Trophoblast cell (in vitro differentiated cells and primary cell): ENCODE data around the gene GUCY2D.

Experiments
- DNase-seq, 2 donors: peaks; one replicate each; pipeline ENCODE4 v3.0.0-alpha.2; 2016
- H2AFZ ChIP-seq: 2 replicates; pipeline ENCODE4 v1.6.1; 2013; ENCODE audit warnings: low read length, moderate library complexity, mild to moderate bottlenecking; ENCODE audit not compliant: insufficient read depth, poor library complexity
- H2AK5ac ChIP-seq: 2 replicates; pipeline ENCODE4 v1.6.1; 2013; ENCODE audit warnings: mild to moderate bottlenecking, low read length
- H2BK120ac ChIP-seq: 2 replicates; pipeline ENCODE4 v1.6.1; 2013; ENCODE audit warnings: low read length, mild to moderate bottlenecking, moderate library complexity; ENCODE audit not compliant: insufficient read depth, poor library complexity
- H2BK12ac ChIP-seq: 2 replicates; pipeline ENCODE4 v1.6.1; 2013; ENCODE audit warnings: mild to moderate bottlenecking, low read length, moderate library complexity
- H2BK5ac ChIP-seq: 2 replicates; pipeline ENCODE4 v1.6.1; 2013; ENCODE audit warnings: low read length, low read depth, moderate library complexity, mild to moderate bottlenecking; ENCODE audit not compliant: poor library complexity
- H3K14ac ChIP-seq: 2 replicates; pipeline ENCODE4 v1.6.1; 2013; ENCODE audit warnings: mild to moderate bottlenecking, low read length
- H3K18ac ChIP-seq: 2 replicates; pipeline ENCODE4 v1.6.1; 2013; ENCODE audit warnings: mild to moderate bottlenecking, low read length
- H3K23ac ChIP-seq: 2 replicates; pipeline ENCODE4 v1.6.1; 2013; ENCODE audit warnings: low read length
- H3K27ac ChIP-seq: 2 replicates; pipeline ENCODE4 v1.5.1; 2013; ENCODE audit warnings: low read depth, mild to moderate bottlenecking, inconsistent platforms, low read length, moderate library complexity
- H3K27me3 ChIP-seq: 2 replicates; pipeline ENCODE4 v1.6.1; 2013; ENCODE audit warnings: inconsistent platforms, mild to moderate bottlenecking, low read length, moderate library complexity; ENCODE audit not compliant: insufficient read depth
- H3K36me3 ChIP-seq, 2 experiments: 1 replicate in 1 of 2; 2 replicates in 1 of 2; pipeline ENCODE4 v1.6.1; 2013; ENCODE audit warnings: low read length in 2 of 2, mild to moderate bottlenecking in 2 of 2, moderate library complexity in 1 of 2; ENCODE audit not compliant: insufficient read depth in 2 of 2, control insufficient read depth in 1 of 2
- H3K4ac ChIP-seq: 2 replicates; pipeline ENCODE4 v1.6.1; 2013; ENCODE audit warnings: low read depth, mild to moderate bottlenecking, low read length, moderate library complexity
- H3K4me1 ChIP-seq, 2 experiments: 1 replicate in 1 of 2; 2 replicates in 1 of 2; pipeline ENCODE4 v1.6.1; 2013; ENCODE audit warnings: low read length in 2 of 2, mild to moderate bottlenecking in 2 of 2, moderate library complexity in 1 of 2; ENCODE audit not compliant: insufficient read depth in 2 of 2, control insufficient read depth in 1 of 2
- H3K4me2 ChIP-seq: 2 replicates; pipeline ENCODE4 v1.6.1; 2013; ENCODE audit warnings: inconsistent platforms, mild to moderate bottlenecking, low read length, moderate library complexity
- H3K4me3 ChIP-seq: 2 replicates; pipeline ENCODE4 v1.5.1; 2013; ENCODE audit warnings: mild to moderate bottlenecking, low read depth, low read length, inconsistent platforms
- H3K79me1 ChIP-seq: one replicate; pipeline ENCODE4 v1.6.1; 2013; ENCODE audit warnings: low read length
- H3K79me2 ChIP-seq: 2 replicates; pipeline ENCODE4 v1.6.1; 2013; ENCODE audit warnings: low read length, mild to moderate bottlenecking; ENCODE audit not compliant: control insufficient read depth, insufficient read depth, poor library complexity
- H3K9ac ChIP-seq: 2 replicates; pipeline ENCODE4 v1.6.1; 2013; ENCODE audit warnings: mild to moderate bottlenecking, low read length
- H3K9me3 ChIP-seq: 2 replicates; pipeline ENCODE4 v1.6.1; 2013; ENCODE audit warnings: low read depth, mild to moderate bottlenecking, control low read depth, inconsistent platforms, low read length; ENCODE audit not compliant: insufficient read depth
- H4K12ac ChIP-seq: 2 replicates; pipeline ENCODE4 v1.6.1; 2013; ENCODE audit warnings: low read depth, mild to moderate bottlenecking, low read length, moderate library complexity
- H4K8ac ChIP-seq: 2 replicates; pipeline ENCODE4 v1.6.1; 2013; ENCODE audit warnings: low read depth, mild to moderate bottlenecking, low read length, moderate library complexity
- H4K91ac ChIP-seq: one replicate; pipeline ENCODE4 v1.6.1; 2013; ENCODE audit warnings: low read depth, mild to moderate bottlenecking, low read length, moderate library complexity
- WGBS: extraction: QIAGEN DNeasy Blood & Tissue Kit; methylation state at CpG from one replicate; pipeline ENCODE4 v1.1.7; 2013; ENCODE audit warnings: missing lambda C conversion rate; ENCODE audit not compliant: insufficient read length, insufficient coverage; ENCODE audit errors: extremely low coverage; 5-methylcytosine and 5-hydroxymethylcytosine counted together

The GUCY2D gene

GRCh38 chr17:8063761-8064534, 61.5 kb downstream of the GUCY2D start:
- Histone ChIP-seq H4K8ac (no peak overlapping the region), H2BK120ac (no peak overlapping the region), H2AK5ac (no peak overlapping the region), H2AFZ (no peak overlapping the region), H3K79me2 (no peaks in the 10 kb centered on the region), H3K18ac (no peak overlapping the region), H3K9ac (no peak overlapping the region), H3K79me1 (no peaks in the 10 kb centered on the region), H3K4me1 (no peaks in the 10 kb centered on the region), H4K12ac (no peak overlapping the region), H3K36me3 (no peaks in the 10 kb centered on the region), H3K4me3 (no peak overlapping the region), H3K9me3 (peaks cover 1% of the 10 kb centered on the region), H3K4me2 (no peak overlapping the region), H2BK12ac (no peak overlapping the region), H3K14ac (no peak overlapping the region), H3K4ac (no peak overlapping the region), H3K27ac (no peak overlapping the region), H3K27me3 (peaks cover 25% of the 10 kb centered on the region), H4K91ac (no peak overlapping the region), H3K23ac (no peak overlapping the region), H2BK5ac (no peak overlapping the region)
- no CpG with 5 or more reads among the region's 28 CpGs for WGBS
- no peak for DNase-seq

GRCh38 chr17:8064561-8065019, 62.2 kb downstream of the GUCY2D start:
- Histone ChIP-seq H3K79me1 (no peaks in the 10 kb centered on the region), H2BK12ac (no peak overlapping the region), H3K27ac (no peak overlapping the region), H3K14ac (no peak overlapping the region), H2AFZ (no peak overlapping the region), H3K23ac (no peak overlapping the region), H3K4me3 (no peak overlapping the region), H4K91ac (no peak overlapping the region), H3K79me2 (no peaks in the 10 kb centered on the region), H4K8ac (no peak overlapping the region), H2BK5ac (no peak overlapping the region), H2BK120ac (no peak overlapping the region), H3K36me3 (no peaks in the 10 kb centered on the region), H2AK5ac (no peak overlapping the region), H3K9me3 (peaks cover 1% of the 10 kb centered on the region), H3K9ac (no peak overlapping the region), H3K18ac (no peak overlapping the region), H3K27me3 (peaks cover 25% of the 10 kb centered on the region), H3K4me1 (no peaks in the 10 kb centered on the region), H3K4ac (no peak overlapping the region), H3K4me2 (no peak overlapping the region), H4K12ac (no peak overlapping the region)
- no CpG with 5 or more reads among the region's 6 CpGs for WGBS
- no peak for DNase-seq

- H2BK12ac ChIP-seq, result no peak overlapping the region
- no peaks in the 10 kb centered on the region for H3K79me1 ChIP-seq
- H3K9me3 ChIP-seq, result peaks cover 1% of the 10 kb centered on the region
- H3K14ac ChIP-seq, result no peak overlapping the region
- H4K91ac ChIP-seq, result no peak overlapping the region
- no peak for DNase-seq
- H3K4me3 ChIP-seq, result no peak overlapping the region
- H2BK5ac ChIP-seq, result no peak overlapping the region
- no peak overlapping the region for H3K23ac ChIP-seq
- H3K9ac ChIP-seq, result no peak overlapping the region
- H3K4me1 ChIP-seq, result no peaks in the 10 kb centered on the region
- no peak overlapping the region for H3K27ac ChIP-seq
- no peaks in the 10 kb centered on the region for H3K36me3 ChIP-seq
- H3K4me2 ChIP-seq, result no peak overlapping the region
- H3K18ac ChIP-seq, result no peak overlapping the region
- H2AFZ ChIP-seq, result no peak overlapping the region
- no peak overlapping the region for H4K8ac ChIP-seq
- H2BK120ac ChIP-seq, result no peak overlapping the region
- H2AK5ac ChIP-seq, result no peak overlapping the region
- H3K79me2 ChIP-seq, result no peaks in the 10 kb centered on the region
- no peak overlapping the region for H4K12ac ChIP-seq
- WGBS, result no CpG with 5 or more reads among the region's 15 CpGs
- H3K27me3 ChIP-seq, result peaks cover 40% of the 10 kb centered on the region
- no peak overlapping the region for H3K4ac ChIP-seq
Observed at GRCh38 chr17:8066841-8067775, 64.7 kb downstream of the GUCY2D start.

GRCh38 chr17:8067806-8068205, 65.4 kb downstream of the GUCY2D start:
- Histone ChIP-seq H3K23ac (no peak overlapping the region), H3K9ac (no peak overlapping the region), H2AFZ (no peak overlapping the region), H3K4me2 (no peak overlapping the region), H3K4me1 (no peaks in the 10 kb centered on the region), H3K9me3 (peaks cover 1% of the 10 kb centered on the region), H3K79me1 (no peaks in the 10 kb centered on the region), H4K91ac (no peak overlapping the region), H3K27me3 (peaks cover 40% of the 10 kb centered on the region), H2BK5ac (no peak overlapping the region), H3K4ac (no peak overlapping the region), H4K12ac (no peak overlapping the region), H2AK5ac (no peak overlapping the region), H2BK12ac (no peak overlapping the region), H3K18ac (no peak overlapping the region), H3K4me3 (no peak overlapping the region), H3K36me3 (no peaks in the 10 kb centered on the region), H4K8ac (no peak overlapping the region), H3K79me2 (no peaks in the 10 kb centered on the region), H3K14ac (no peak overlapping the region), H2BK120ac (no peak overlapping the region), H3K27ac (no peak overlapping the region)
- DNase-seq, result no peak
- no CpG with 5 or more reads among the region's 4 CpGs for WGBS
